Small intestine (tissue), 7 donors: ENCODE data around the gene IRX4. TPM values are rescaled to one million over a fixed set of nuclear protein-coding genes. Genes with fewer than 3 reads are reported as not detected.
A peak's percentile ranks its signal among the peaks of the same experiment; 100 is the strongest.

ENCODE experiments used
- DNase-seq, 2 donors: peaks; one replicate each; pipeline versions ENCODE4 v3.0.0 to v3.0.0-alpha.2; 2013
- FAIRE-seq: peaks from 2 replicates; lab custom pipeline; 2012; peaks lifted over from hg19 to GRCh38; lab: Jason Lieb, UNC
- H3K27ac ChIP-seq, 3 donors: one replicate each; pipeline ENCODE4 v1.5.1; 2013; ENCODE audit warnings: low read length in 2 of 3, mild to moderate bottlenecking in 2 of 3, control low read depth in 1 of 3, inconsistent platforms in 1 of 3, low read depth in 1 of 3, moderate library complexity in 1 of 3
- H3K27me3 ChIP-seq, 3 donors: one replicate each; pipeline ENCODE4 v1.6.1; 2013; ENCODE audit warnings: low read length in 3 of 3, inconsistent platforms in 1 of 3; ENCODE audit not compliant: control insufficient read depth in 3 of 3, insufficient read depth in 3 of 3
- H3K36me3 ChIP-seq, 3 donors: one replicate each; pipeline ENCODE4 v1.6.1; 2013; ENCODE audit warnings: low read length in 3 of 3, inconsistent platforms in 1 of 3, low read depth in 1 of 3, mild to moderate bottlenecking in 1 of 3, moderate library complexity in 1 of 3; ENCODE audit not compliant: control insufficient read depth in 3 of 3, insufficient read depth in 2 of 3
- H3K4me1 ChIP-seq, 3 donors: one replicate each; pipeline ENCODE4 v1.6.1; 2013; ENCODE audit warnings: low read length in 2 of 3, inconsistent platforms in 1 of 3, low read depth in 1 of 3, mild to moderate bottlenecking in 1 of 3, moderate library complexity in 1 of 3; ENCODE audit not compliant: control insufficient read depth in 3 of 3, insufficient read depth in 2 of 3
- H3K4me3 ChIP-seq, 3 donors: one replicate each; pipeline ENCODE4 v1.5.1; 2013; ENCODE audit warnings: low read length in 3 of 3, control low read depth in 1 of 3, inconsistent platforms in 1 of 3, low read depth in 1 of 3, mild to moderate bottlenecking in 1 of 3, moderate library complexity in 1 of 3
- H3K9me3 ChIP-seq, 2 donors: one replicate each; pipeline ENCODE4 v1.6.1; 2013; ENCODE audit warnings: low read depth in 1 of 2, low read length in 1 of 2; ENCODE audit not compliant: control insufficient read depth in 2 of 2, insufficient read depth in 1 of 2
- WGBS, 3 donors: extraction: QIAGEN DNeasy Blood & Tissue Kit; methylation state at CpG; one replicate each; pipeline ENCODE4 v1.1.7; 2013; 5-methylcytosine and 5-hydroxymethylcytosine counted together
- polyA plus RNA-seq, 4 donors: library from polyadenylated mRNA; stranded (reverse) in 3 of 4; unstranded in 1 of 4; fragments of 200-250 nt in 3 of 4; fragments of 120-200 nt in 1 of 4; gene quantifications; one replicate each; pipeline versions ENCODE4 v1.2.1 to v1.2.3, GENCODE V29; 2013
- donor health status: healthy with polysubstance abuse.
- donor health status: control.
- donor health status: control.
- donor health status: Bipolar disorder and iron deficiency.
- donor health status: healthy.

Gene IRX4
- polyA plus RNA-seq, 4 donors = 0.03 TPM; not detected in 3

DNA sequence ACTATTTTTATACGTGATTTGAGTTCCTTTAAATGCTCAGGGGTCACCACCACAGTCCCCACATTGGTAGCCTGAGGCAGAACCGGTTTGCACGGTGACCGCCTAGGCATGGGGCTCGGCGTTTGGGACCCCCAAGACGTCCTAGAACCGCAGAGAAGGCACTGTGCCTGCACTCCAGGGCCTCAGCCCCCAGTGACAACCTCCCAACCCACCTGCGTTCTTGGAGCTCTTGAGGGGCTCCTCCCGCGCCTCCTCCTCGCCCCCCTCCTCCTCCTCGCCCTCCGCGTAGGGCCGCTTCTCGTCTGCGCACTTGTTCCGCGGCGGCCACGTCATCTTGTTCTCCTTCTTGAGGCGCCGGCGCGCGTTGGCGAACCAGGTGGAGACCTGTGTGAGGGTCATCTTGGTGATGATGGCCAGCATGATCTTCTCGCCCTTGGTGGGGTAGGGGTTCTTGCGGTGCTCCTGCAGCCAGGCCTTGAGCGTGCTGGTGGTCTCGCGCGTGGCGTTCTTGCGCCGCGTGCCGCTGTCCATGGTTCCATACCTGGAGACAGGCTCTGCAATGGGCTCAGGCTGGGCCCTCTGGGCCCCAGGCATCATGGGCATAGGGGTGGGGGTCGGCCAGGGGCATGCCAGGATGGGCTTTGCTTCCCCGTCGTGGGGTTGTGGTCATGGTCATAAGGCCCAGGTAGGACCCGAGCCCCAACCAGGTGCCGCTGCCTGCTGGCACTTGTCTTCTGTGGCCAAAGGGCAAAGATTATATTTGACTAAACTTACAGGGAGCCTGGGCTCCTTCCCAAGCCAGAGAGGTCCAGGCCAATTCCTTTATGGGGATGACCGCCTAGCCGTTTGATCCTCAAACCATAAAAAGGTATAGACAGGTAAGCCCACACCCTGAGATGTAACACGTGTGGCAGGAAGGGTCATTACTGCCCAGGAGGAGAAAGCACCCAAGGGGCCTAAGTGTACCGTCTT lies 3.1 kb downstream of the IRX4 start:
- WGBS, 3 donors = 12 to 31% (median 20%) methylated on average over 46 to 48 of the region's 48 CpGs
- no peak for FAIRE-seq
- DNase-seq = no peak
- peaks cover 56 to 97% (median 74%) of the 10 kb centered on the region in 3 donors for H3K27me3 ChIP-seq
- H3K36me3 ChIP-seq = no peaks in the 10 kb centered on the region
- H3K9me3 ChIP-seq = no peaks in the 10 kb centered on the region
- no peak overlapping the region for H3K4me3 ChIP-seq
- no peak overlapping the region for H3K27ac ChIP-seq
- no peaks in the 10 kb centered on the region for H3K4me1 ChIP-seq

DNA sequence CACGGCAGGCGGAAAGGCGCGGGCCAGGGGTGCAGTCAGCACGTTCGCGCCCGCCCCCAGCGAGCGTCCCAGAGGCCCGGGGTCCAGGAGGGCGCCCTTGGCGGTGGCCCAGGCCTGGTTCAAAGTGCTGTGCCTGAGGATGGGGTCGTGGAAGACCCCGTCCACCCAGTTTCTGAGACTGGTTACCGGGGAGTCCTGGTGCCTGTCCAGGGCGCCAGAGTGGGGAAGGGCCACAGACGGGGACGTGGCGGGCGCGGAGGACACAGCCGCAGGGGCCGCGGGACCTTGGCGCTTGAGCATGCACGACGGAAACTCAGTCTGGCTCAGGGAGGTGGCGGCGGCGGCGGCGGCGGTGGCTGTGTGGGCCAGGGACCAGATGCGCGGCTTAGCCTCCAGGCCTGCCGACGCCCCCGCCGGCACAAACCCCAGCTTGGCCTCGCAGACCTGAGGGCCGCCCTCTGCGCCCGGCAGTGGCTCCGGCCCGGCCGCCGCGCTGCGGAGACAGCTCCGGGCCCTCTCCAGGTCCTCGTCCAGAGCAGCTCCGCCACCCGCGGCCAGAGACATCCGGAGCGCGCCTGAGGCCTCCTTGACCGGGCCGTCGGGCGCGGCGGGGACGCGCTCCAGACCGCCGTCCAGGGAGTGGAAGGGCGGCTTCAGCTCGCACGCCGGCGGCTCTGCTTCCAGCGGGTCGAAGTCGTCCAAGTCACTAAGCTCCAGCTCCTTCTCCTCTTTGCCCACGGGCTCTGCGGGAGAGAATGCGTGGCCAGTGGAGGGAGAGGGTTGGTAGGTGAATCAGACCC lies 4.5 kb downstream of the IRX4 start:
- Histone ChIP-seq H3K27ac (no peak overlapping the region), H3K4me3 (no peak overlapping the region), H3K27me3 (peaks cover 51 to 97% (median 71%) of the 10 kb centered on the region in 3 donors), H3K4me1 (no peaks in the 10 kb centered on the region), H3K36me3 (no peaks in the 10 kb centered on the region), H3K9me3 (no peaks in the 10 kb centered on the region)
- FAIRE-seq = no peak
- no peak for DNase-seq
- WGBS, 3 donors = 3 to 12% (median 9%) methylated on average over 55 to 79 of the region's 79 CpGs

DNA sequence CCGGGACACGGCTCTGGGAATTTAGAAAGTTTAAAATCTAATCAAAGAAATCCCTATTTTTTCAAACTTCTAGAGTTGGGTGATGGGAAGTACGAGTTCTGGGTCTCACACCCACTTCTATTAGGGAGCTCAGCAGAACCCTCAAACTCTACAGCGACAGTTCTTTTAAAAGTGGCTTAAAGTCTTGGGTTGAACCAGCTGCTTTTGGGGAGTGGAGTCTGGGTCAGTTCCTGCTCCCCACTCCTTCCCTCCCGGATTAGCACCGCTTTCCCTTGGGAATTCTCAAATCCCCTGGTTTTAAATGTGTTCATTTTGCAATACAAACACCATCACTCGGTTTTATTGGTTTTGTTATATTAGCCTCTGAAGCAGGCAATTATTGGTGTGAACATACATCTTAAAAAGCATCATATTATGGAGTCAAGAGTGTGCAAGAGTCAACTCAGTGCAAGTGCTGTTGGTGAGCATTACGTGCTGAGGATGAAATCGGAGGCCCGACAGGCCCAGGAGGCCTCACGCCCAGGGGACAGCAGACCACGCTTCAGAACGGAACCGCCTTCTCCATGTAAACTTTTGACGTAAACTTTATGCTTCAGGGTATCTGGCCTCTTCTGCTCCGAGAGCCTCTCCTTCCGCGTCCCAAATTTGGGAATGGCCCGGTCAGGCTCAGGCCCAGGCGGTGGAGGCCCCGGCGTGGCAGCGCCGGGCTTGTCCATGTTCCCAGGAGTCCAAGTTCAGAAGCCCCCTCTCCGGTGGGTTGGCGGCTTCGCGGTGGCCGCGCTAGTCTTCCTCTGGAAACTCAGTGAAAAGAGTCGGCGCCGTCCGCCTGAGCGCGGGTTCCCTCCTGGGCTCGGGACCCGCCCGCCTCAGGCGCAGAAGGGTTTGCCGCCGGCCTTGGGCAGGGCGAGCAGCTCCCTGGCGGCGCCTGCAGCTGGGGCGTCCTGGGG lies 5.3 kb downstream of the IRX4 start:
- 6 to 15% (median 11%) methylated on average over 41 to 46 of the region's 46 CpGs for whole genome bisulfite sequencing, 3 donors
- Histone ChIP-seq H3K4me1 (no peaks in the 10 kb centered on the region), H3K27me3 (peaks cover 46 to 97% (median 73%) of the 10 kb centered on the region in 3 donors), H3K4me3 (no peak overlapping the region), H3K27ac (no peak overlapping the region), H3K9me3 (no peaks in the 10 kb centered on the region), H3K36me3 (no peaks in the 10 kb centered on the region)
- no peak for FAIRE-seq
- no peak for DNase-seq

DNA sequence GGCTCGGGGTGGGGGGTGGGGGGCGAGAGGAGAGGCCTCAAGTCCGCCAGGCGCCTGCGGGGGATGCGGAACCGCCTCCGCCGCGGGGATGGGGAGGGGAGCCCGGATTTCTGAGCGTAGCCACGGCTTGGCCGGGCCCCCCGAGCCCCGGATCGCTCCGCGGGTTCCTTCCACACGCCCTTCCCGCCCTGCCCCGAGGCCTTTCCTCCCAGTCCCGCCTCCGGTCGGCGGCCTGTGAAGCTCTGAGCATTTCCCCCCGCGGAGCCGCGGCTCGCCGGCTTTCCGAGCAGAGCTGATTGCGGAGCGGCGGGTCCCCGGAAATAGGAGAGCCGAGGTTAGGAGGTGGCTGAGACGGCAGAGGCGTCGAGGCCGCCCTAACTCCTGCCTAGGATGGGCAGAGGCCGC lies 6.1 kb downstream of the IRX4 start:
- FAIRE-seq (no peak), DNase-seq (no peak)
- Histone ChIP-seq H3K36me3 (no peaks in the 10 kb centered on the region), H3K27ac (no peak overlapping the region), H3K9me3 (no peaks in the 10 kb centered on the region), H3K4me1 (no peaks in the 10 kb centered on the region), H3K27me3 (peaks cover 39 to 93% (median 70%) of the 10 kb centered on the region in 3 donors), H3K4me3 (no peak overlapping the region)
- 3 to 5% (median 5%) methylated on average over 35 to 43 of the region's 43 CpGs for WGBS, 3 donors

DNA sequence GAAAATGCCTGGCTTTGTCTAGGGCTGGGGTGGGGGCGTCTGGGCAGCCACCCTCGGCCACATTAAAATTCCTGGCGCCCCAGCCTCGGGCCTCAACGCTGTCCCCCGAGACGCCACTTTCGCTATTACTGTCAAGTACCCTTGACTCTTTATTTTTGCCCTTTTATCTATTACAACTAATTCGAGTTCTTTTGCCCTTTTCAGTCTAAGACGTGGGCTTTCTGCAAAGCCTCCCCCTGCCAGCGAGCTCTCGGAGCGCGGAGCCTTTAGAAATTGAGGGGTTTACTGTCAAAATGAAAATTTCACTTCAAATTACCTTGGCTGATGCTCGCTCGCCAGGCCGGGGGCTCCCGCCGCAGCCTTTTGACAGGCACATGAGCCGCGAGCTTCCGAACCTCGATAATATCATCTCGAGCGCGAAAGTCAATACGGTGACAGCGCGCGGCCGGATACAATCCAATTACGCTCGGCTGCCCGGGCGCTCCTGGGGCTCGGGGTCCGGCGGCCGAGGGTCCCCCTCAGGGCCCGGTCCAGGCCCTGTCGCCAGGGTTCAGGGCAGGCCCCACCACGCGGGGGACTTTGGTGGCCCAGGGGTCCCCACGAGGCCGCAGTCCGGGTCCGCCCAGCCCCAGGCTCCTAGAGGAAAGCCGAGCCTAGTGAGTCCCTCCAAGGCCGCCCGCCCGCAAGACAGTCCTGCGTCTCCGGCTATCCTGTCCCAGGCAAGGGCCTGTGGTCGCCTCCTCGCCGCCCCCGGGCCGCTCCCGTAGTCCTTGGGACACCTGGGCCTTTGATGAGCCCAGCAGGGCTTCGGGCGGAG lies 6.7 kb downstream of the IRX4 start:
- Histone ChIP-seq H3K36me3 (no peaks in the 10 kb centered on the region), H3K27ac (no peak overlapping the region), H3K27me3 (peaks cover 36 to 87% (median 67%) of the 10 kb centered on the region in 3 donors), H3K4me1 (no peaks in the 10 kb centered on the region), H3K4me3 (no peak overlapping the region), H3K9me3 (no peaks in the 10 kb centered on the region)
- 3 to 9% (median 6%) methylated on average over 50 to 61 of the region's 61 CpGs for whole genome bisulfite sequencing, 3 donors
- no peak for FAIRE-seq
- peak in 1 of 2 donors; percentile 27 for DNase-seq

DNA sequence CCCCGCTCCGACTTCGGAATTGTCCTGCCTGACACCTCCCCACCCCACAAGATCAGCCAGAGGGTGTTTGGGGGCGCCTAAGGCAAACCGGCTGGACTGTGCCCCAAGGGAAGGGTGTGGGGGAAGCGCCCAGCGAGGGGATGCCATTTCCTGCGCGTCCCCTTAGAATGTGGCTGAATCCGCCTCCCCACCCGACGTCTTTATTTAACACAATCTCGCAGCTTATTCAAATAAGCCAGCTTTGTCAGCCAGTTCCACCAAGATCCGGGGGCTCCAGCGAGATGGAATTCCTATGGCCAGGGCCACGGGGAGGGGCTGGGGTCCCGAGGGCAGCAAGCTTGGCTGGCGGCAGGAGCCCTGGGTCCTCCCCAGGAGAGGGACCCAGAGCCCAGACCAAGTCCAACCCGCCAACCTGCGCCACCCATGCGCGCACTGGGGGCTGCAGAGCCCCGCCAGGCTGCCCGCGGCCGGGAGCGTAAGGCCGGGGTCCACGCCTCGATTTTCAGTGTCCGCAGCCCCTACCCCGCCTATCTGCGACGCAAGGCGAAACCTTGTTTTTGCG lies 7.4 kb downstream of the IRX4 start:
- Histone ChIP-seq H3K27me3 (peaks cover 36 to 80% (median 63%) of the 10 kb centered on the region in 3 donors), H3K27ac (no peak overlapping the region), H3K9me3 (no peaks in the 10 kb centered on the region), H3K36me3 (no peaks in the 10 kb centered on the region), H3K4me3 (no peak overlapping the region), H3K4me1 (no peaks in the 10 kb centered on the region)
- WGBS, 3 donors = 5 to 13% (median 9%) methylated on average over 35 to 36 of the region's 36 CpGs
- no peak for FAIRE-seq
- DNase-seq = no peak

DNA sequence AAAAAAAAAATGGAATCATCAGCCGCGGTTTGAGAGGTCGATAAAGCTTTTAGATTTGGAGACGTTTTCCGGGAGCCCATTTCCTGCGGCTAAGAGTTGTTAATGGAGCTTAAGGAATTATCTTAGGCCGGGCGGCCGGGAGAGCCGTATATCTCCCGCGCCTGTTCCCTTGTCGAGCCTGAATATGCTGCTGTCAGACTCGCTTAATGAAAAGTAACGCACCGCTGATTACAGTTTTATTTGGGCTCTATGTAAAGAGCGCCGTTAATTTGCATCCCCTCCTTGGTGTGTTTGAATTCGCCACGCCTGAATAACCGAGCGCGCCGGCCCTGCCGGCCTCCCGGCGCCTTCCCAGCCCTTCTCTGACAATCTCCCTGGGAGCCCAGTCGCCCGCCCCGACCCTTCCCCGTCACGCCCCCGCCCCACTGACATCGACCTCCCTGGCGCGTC lies 7.9 kb downstream of the IRX4 start:
- FAIRE-seq = no peak
- no peaks in the 10 kb centered on the region for H3K4me1 ChIP-seq
- peaks cover 35 to 76% (median 58%) of the 10 kb centered on the region in 3 donors for H3K27me3 ChIP-seq
- no peak overlapping the region for H3K4me3 ChIP-seq
- WGBS, 3 donors = 1 to 3% (median 2%) methylated on average over 31 to 36 of the region's 36 CpGs
- H3K27ac ChIP-seq = no peak overlapping the region
- no peaks in the 10 kb centered on the region for H3K36me3 ChIP-seq
- H3K9me3 ChIP-seq = no peaks in the 10 kb centered on the region
- DNase-seq = no peak
